Stimulated activated CD8-positive, alpha-beta memory T cell treated with anti-CD3 and anti-CD28 coated beads, Interleukin-7, amount 100 ng/mL, for 48 hours (primary cell): ENCODE measurements around the gene XXYLT1.

ENCODE experiments used
- DNase-seq, 2 donors: peaks; one replicate each; pipeline ENCODE4 v3.0.0-alpha.2; 2020; ENCODE audit warnings: low read depth in 1 of 2; ENCODE audit errors: extremely low read depth in 1 of 2

XXYLT1 gene

GRCh38 chr3:195085356-195086130 lies 185.4 kb downstream of the XXYLT1 start:
- no peak for DNase-seq

GRCh38 chr3:195084746-195085145 lies 186.2 kb downstream of the XXYLT1 start:
- no peak for DNase-seq

GRCh38 chr3:195083659-195084058 lies 187.3 kb downstream of the XXYLT1 start:
- no peak for DNase-seq

GRCh38 chr3:195082811-195083210 lies 188.1 kb downstream of the XXYLT1 start:
- no peak for DNase-seq

- no peak for DNase-seq
Measured at GRCh38 chr3:195081242-195081963, 189.6 kb downstream of the XXYLT1 start.

- no peak for DNase-seq
Measured at GRCh38 chr3:195080571-195081151, 190.3 kb downstream of the XXYLT1 start.

GRCh38 chr3:195080125-195080524 lies 190.8 kb downstream of the XXYLT1 start:
- DNase-seq = no peak

GRCh38 chr3:195079636-195080035 lies 191.3 kb downstream of the XXYLT1 start:
- DNase-seq = no peak

- DNase-seq = no peak
Measured at GRCh38 chr3:195078891-195079440, 192.0 kb downstream of the XXYLT1 start.

- DNase-seq = no peak
Measured at GRCh38 chr3:195077611-195078540, 193.1 kb downstream of the XXYLT1 start.

- no peak for DNase-seq
Measured at GRCh38 chr3:195076981-195077610, 193.9 kb downstream of the XXYLT1 start.

GRCh38 chr3:195075941-195076875 lies 194.8 kb downstream of the XXYLT1 start:
- DNase-seq = no peak

- DNase-seq = no peak
Measured at GRCh38 chr3:195075199-195075940, 195.6 kb downstream of the XXYLT1 start.

- no peak for DNase-seq
Measured at GRCh38 chr3:195073866-195074860, 196.8 kb downstream of the XXYLT1 start.

- no peak for DNase-seq
Measured at GRCh38 chr3:195072916-195073564, 197.9 kb downstream of the XXYLT1 start.
